Activated CD4-positive, alpha-beta T cell treated with anti-CD3 and anti-CD28 coated beads for 48 hours (primary cell): ENCODE measurements around the gene NELL2.

Experiments used
- DNase-seq: peaks from one replicate; pipeline ENCODE4 v3.0.0-alpha.2; 2020

Gene NELL2

GRCh38 chr12:44674875-44675274 is 201.2 kb downstream of the NELL2 start:
- DNase-seq, result no peak

GRCh38 chr12:44673811-44674210 is 202.3 kb downstream of the NELL2 start:
- no peak for DNase-seq

- DNase-seq, result no peak
These were observed 204.1 kb downstream of the NELL2 start for GRCh38 chr12:44672042-44672441.

GRCh38 chr12:44668443-44668842 is 207.7 kb downstream of the NELL2 start:
- no peak for DNase-seq

GRCh38 chr12:44667461-44667860 is 208.7 kb downstream of the NELL2 start:
- DNase-seq, result no peak

GRCh38 chr12:44663291-44663690 is 212.8 kb downstream of the NELL2 start:
- DNase-seq, result no peak

GRCh38 chr12:44655846-44656245 is 220.3 kb downstream of the NELL2 start:
- no peak for DNase-seq

GRCh38 chr12:44654646-44655639 is 221.2 kb downstream of the NELL2 start:
- DNase-seq, result no peak

- no peak for DNase-seq
These were observed 222.1 kb downstream of the NELL2 start for GRCh38 chr12:44653861-44654527.

- no peak for DNase-seq
These were observed 226.4 kb downstream of the NELL2 start for GRCh38 chr12:44649693-44650092.

- no peak for DNase-seq
These were observed 228.0 kb downstream of the NELL2 start for GRCh38 chr12:44647917-44648690.

GRCh38 chr12:44640427-44641190 is 235.5 kb downstream of the NELL2 start:
- DNase-seq, result no peak

GRCh38 chr12:44637875-44638274 is 238.2 kb downstream of the NELL2 start:
- DNase-seq, result no peak

- DNase-seq, result peak; percentile 6
These were observed 247.9 kb downstream of the NELL2 start for GRCh38 chr12:44628180-44628579.

- DNase-seq, result no peak
These were observed 248.5 kb downstream of the NELL2 start for GRCh38 chr12:44627387-44628166.

- no peak for DNase-seq
These were observed 249.2 kb downstream of the NELL2 start for GRCh38 chr12:44626883-44627282.

- DNase-seq, result no peak
These were observed 257.2 kb downstream of the NELL2 start for GRCh38 chr12:44618946-44619345.

- DNase-seq, result no peak
These were observed 259.7 kb downstream of the NELL2 start for GRCh38 chr12:44616402-44616801.

- no peak for DNase-seq
These were observed 264.6 kb downstream of the NELL2 start for GRCh38 chr12:44611538-44611937.

- no peak for DNase-seq
These were observed 272.4 kb downstream of the NELL2 start for GRCh38 chr12:44603701-44604100.

- DNase-seq, result no peak
These were observed 283.5 kb downstream of the NELL2 start for GRCh38 chr12:44592626-44593025.

GRCh38 chr12:44589697-44590096 is 286.4 kb downstream of the NELL2 start:
- no peak for DNase-seq
